ENCODE data around the gene LIPC.

Gene LIPC

DNA sequence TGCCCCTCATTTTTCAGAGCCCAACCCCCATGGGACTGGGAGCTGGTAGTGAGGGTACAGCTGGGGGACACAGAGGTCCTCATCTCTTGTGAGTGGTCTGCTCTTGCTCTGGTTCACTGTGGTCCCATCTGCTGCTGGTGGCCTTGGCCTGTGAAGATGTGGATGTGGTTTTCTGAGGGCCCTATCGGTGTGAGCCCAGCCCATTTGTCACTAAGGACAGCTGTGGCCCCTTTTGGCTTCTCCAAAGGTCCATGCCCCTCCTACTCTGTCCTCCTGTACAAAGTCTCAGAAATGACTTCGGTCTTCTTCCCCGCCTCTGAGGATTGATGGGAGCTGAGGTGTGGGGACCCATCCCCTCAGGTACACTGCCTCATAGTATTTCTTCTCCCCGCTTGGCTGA is 21.0 kb downstream of the LIPC start:
- no peaks in the 10 kb centered on the region for H3K9me3 ChIP-seq (ENCODE audit: severe bottlenecking)
- H3K27me3 ChIP-seq (ENCODE audit: insufficient read depth, low read depth, severe bottlenecking): no peaks in the 10 kb centered on the region
- no peak for DNase-seq
- H3K36me3 ChIP-seq: no peaks in the 10 kb centered on the region
- no peak overlapping the region for H3K27ac ChIP-seq
- TF ChIP-seq, protein P1, sequence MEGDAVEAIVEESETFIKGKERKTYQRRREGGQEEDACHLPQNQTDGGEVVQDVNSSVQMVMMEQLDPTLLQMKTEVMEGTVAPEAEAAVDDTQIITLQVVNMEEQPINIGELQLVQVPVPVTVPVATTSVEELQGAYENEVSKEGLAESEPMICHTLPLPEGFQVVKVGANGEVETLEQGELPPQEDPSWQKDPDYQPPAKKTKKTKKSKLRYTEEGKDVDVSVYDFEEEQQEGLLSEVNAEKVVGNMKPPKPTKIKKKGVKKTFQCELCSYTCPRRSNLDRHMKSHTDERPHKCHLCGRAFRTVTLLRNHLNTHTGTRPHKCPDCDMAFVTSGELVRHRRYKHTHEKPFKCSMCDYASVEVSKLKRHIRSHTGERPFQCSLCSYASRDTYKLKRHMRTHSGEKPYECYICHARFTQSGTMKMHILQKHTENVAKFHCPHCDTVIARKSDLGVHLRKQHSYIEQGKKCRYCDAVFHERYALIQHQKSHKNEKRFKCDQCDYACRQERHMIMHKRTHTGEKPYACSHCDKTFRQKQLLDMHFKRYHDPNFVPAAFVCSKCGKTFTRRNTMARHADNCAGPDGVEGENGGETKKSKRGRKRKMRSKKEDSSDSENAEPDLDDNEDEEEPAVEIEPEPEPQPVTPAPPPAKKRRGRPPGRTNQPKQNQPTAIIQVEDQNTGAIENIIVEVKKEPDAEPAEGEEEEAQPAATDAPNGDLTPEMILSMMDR (IDR thresholded peaks at IDR 0.05; ENCODE audit: low read depth, low read length): no peak
- H3K4me3 ChIP-seq (ENCODE audit: low read depth, low read length): no peak overlapping the region

DNA sequence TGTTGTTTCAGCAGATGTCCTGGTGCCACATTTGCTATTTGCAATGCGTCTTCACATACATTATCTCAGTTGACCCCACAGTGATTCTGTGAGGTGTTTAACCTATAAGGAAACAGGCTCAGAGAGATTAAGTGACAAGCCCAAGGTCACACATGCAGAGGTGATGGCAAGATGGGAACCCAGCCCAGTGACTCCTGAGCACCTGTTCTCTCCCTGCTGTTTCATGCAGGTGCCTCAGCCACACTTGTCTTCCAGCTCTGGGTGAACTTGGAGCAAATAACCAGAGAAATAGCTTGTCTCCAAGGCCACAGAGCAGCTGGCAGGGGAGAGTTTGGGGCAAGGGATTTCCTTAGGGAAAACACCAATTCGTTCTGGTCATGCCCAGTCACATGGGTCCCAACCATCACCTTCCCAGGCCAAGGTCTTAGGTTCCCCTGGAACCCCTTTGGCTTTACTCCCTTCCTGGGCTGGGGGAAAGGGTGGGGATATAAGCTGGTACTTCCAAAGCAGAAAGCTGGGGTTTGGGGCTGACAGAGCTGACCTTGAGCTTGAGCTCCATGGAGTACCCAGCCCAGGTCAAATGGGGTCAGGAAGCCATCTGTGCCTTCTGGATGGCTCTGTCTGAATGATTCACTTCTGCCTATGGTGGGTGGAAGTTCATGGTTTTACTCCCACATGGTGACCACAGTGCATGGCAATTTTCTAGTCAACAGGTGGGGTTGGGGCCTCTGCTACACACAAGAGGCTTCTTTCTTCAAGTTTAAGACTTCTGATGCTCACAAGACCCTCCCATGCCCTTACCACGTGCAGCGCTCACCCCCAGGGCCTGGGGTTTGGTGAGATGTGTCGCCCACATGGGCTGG is 22.4 kb downstream of the LIPC start:
- H3K36me3 ChIP-seq: no peaks in the 10 kb centered on the region
- H3K27ac ChIP-seq: no peak overlapping the region
- TF ChIP-seq, protein P1 (IDR thresholded peaks at IDR 0.05; ENCODE audit: low read depth, low read length): no peak
- peak; percentile 47 for DNase-seq
- no peak overlapping the region for H3K4me3 ChIP-seq (ENCODE audit: low read depth, low read length)
- no peaks in the 10 kb centered on the region for H3K27me3 ChIP-seq (ENCODE audit: insufficient read depth, low read depth, severe bottlenecking)
- no peaks in the 10 kb centered on the region for H3K9me3 ChIP-seq (ENCODE audit: severe bottlenecking)

DNA sequence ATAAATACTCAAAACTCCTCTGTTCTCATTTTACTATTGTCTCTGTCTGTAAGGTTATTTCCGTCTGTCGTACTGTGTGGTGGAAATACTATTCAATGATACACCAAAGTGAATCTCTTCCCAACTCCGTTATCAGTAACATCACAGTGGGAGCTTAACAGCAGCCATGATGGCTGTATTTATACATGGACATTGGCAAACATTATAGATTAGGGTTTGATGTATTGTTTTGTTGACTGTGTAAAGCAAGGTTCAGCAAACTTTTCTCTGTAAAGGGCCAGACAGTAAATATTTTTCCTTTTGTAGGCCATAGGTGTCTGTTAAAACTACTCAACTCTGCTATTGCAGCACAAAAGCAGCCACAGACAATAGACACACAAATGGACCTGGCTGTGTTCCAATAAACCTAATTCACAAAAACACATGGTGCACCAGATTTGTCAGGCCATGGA is 23.2 kb downstream of the LIPC start:
- TF ChIP-seq, protein P1 (IDR thresholded peaks at IDR 0.05; ENCODE audit: low read depth, low read length): no peak
- Histone ChIP-seq H3K27ac (no peak overlapping the region), H3K4me3 (ENCODE audit: low read depth, low read length) (no peak overlapping the region), H3K27me3 (ENCODE audit: insufficient read depth, low read depth, severe bottlenecking) (no peaks in the 10 kb centered on the region), H3K36me3 (no peaks in the 10 kb centered on the region), H3K9me3 (ENCODE audit: severe bottlenecking) (no peaks in the 10 kb centered on the region)
- no peak for DNase-seq

DNA sequence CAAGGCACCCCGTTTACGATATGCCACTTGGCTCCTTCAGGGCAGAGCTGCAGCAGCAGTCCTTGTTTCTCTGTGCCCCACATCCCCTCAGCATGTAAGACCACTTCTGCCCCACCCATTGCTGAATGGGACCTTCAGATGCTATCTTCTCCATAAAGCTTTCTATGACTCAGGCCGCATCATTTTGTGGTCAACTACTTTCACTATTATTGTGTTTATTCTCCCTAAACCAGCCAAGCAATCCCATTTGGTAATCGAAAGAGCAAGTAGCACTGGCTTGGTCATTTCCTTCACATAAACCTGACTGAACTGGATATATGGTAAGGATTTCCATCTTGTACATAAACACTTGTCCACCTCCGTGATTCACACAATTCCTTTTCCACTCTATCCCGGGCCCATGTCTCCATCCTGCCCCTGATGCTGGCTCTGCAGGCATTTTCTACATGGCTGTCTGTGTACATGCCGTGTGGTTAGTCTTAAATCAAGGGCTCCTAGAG is 25.7 kb downstream of the LIPC start:
- Histone ChIP-seq H3K36me3 (no peaks in the 10 kb centered on the region), H3K27me3 (ENCODE audit: insufficient read depth, low read depth, severe bottlenecking) (no peaks in the 10 kb centered on the region), H3K4me3 (ENCODE audit: low read depth, low read length) (no peak overlapping the region), H3K9me3 (ENCODE audit: severe bottlenecking) (no peaks in the 10 kb centered on the region), H3K27ac (no peak overlapping the region)
- DNase-seq: no peak
- TF ChIP-seq, protein P1 (IDR thresholded peaks at IDR 0.05; ENCODE audit: low read depth, low read length): no peak

DNA sequence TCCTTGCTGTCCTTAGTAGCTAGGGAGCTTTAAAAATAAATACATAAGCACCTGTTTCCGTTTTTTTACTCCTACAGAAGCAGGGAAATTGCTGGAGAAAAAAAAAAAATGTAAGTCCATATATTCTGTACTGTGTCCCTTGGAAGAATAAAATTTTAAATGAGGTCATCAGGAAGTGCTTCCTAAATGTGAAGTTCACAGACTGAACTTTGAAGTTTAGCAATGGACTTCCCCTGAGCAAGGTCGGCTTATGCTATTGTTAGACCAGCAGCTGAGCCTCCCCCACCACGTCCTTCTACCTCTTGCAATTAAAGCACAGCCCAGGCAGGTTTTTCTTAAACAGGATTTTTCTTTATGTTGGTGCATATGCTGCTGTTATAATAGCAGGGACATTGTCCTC is 26.3 kb downstream of the LIPC start:
- TF ChIP-seq, protein P1 (IDR thresholded peaks at IDR 0.05; ENCODE audit: low read depth, low read length): no peak
- no peaks in the 10 kb centered on the region for H3K9me3 ChIP-seq (ENCODE audit: severe bottlenecking)
- no peak overlapping the region for H3K4me3 ChIP-seq (ENCODE audit: low read depth, low read length)
- H3K27ac ChIP-seq: no peak overlapping the region
- no peaks in the 10 kb centered on the region for H3K27me3 ChIP-seq (ENCODE audit: insufficient read depth, low read depth, severe bottlenecking)
- H3K36me3 ChIP-seq: no peaks in the 10 kb centered on the region
- no peak for DNase-seq

Data from WERI-Rb-1 (cell line).